Epidermal melanocyte (primary cell): Measurements from ENCODE around the gene NDOR1.
A peak's percentile ranks its signal among the peaks of the same experiment; 100 is the strongest.

Source experiments
- DNase-seq: peaks from one replicate; pipeline ENCODE4 v3.0.0; 2011; ENCODE audit warnings: low spot score; ENCODE audit not compliant: insufficient read length

The NDOR1 gene

GRCh38 chr9:137205126-137206069 is at the start of gene NDOR1, which contains the start of gene TMEM203:
TSS of gene NDOR1 (plus strand) at chr9:137205700. CDS start at chr9:137205778, 78 bp downstream.
TSS of gene TMEM203 (minus strand) at chr9:137205648. CDS start at chr9:137205414, 234 bp downstream.
- DNase-seq = peak; percentile 100

GRCh38 chr9:137156567-137157375 is 48.7 kb upstream of the NDOR1 start:
- DNase-seq = no peak

- no peak for DNase-seq
These were observed 47.7 kb upstream of the NDOR1 start for GRCh38 chr9:137157618-137158415.

GRCh38 chr9:137158625-137159024 is 46.9 kb upstream of the NDOR1 start:
- DNase-seq = no peak

- no peak for DNase-seq
These were observed 46.1 kb upstream of the NDOR1 start for GRCh38 chr9:137159105-137160053.

- no peak for DNase-seq
These were observed 45.5 kb upstream of the NDOR1 start for GRCh38 chr9:137160054-137160425.

GRCh38 chr9:137160716-137161557 is 44.6 kb upstream of the NDOR1 start:
- DNase-seq = no peak

- DNase-seq = no peak
These were observed 43.7 kb upstream of the NDOR1 start for GRCh38 chr9:137161558-137162486.

GRCh38 chr9:137162505-137163364 is 42.8 kb upstream of the NDOR1 start:
- peak; percentile 68 for DNase-seq

GRCh38 chr9:137163365-137163715 is 42.2 kb upstream of the NDOR1 start:
- DNase-seq = no peak

GRCh38 chr9:137163805-137164204 is 41.7 kb upstream of the NDOR1 start:
- no peak for DNase-seq

GRCh38 chr9:137164370-137165249 is 40.9 kb upstream of the NDOR1 start:
- no peak for DNase-seq

GRCh38 chr9:137165250-137165836 is 40.2 kb upstream of the NDOR1 start:
- DNase-seq = no peak

GRCh38 chr9:137166380-137167229 is 38.9 kb upstream of the NDOR1 start:
- no peak for DNase-seq

- no peak for DNase-seq
These were observed 38.2 kb upstream of the NDOR1 start for GRCh38 chr9:137167277-137167746.
